ENCODE results near the gene NDUFS6. TPM values are rescaled to one million over a fixed set of nuclear protein-coding genes. Genes with fewer than 3 reads are reported as not detected.

Gene NDUFS6
- total and polyA plus RNA-seq, 2 of the 8 experiments (the other 6 are each of a cell fraction or from before 2014, with no cell fraction given): 72.7 to 191 TPM

GRCh38 chr5:1844708-1845436 is 43.7 kb downstream of the NDUFS6 start:
- H3K4me1 ChIP-seq (replicated peaks in 1 of 4; ENCODE audit: control insufficient read depth in 3 of 4, insufficient read depth in 4 of 4, low read length in 3 of 4): peaks cover 0 to 8% (median under 1%) of the 10 kb centered on the region in 4 experiments; a peak in 3 of 7 replicates
- no peak for FAIRE-seq
- no peak overlapping the region for H3K23ac ChIP-seq (ENCODE audit: insufficient read length)
- ChIA-PET POLR2A (ENCODE audit: partially characterized antibody) (no interaction called here), CTCF (ENCODE audit: partially characterized antibody) (no interaction called here)
- H4K5ac ChIP-seq (ENCODE audit: insufficient read length, low read depth, low read length): no peak overlapping the region
- no peak overlapping the region for H3K18ac ChIP-seq (ENCODE audit: extremely low read depth, low read length)
- H3K36me3 ChIP-seq (ENCODE audit: control insufficient read depth in 2 of 4, insufficient read depth in 4 of 4, low read length in 3 of 4): no peaks in the 10 kb centered on the region
- H3K9ac ChIP-seq (replicated peaks in 1 of 4; ENCODE audit: extremely low read depth in 1 of 4, low read depth in 3 of 4, low read length in 3 of 4): no peak overlapping the region
- H3K79me1 ChIP-seq (ENCODE audit: low read depth, low read length): no peaks in the 10 kb centered on the region
- H3K14ac ChIP-seq (ENCODE audit: insufficient read length): no peak overlapping the region
- no peak overlapping the region for H3K4me3 ChIP-seq (ENCODE audit: extremely low read depth in 1 of 4, insufficient read depth in 2 of 4, low read depth in 3 of 4, low read length in 4 of 4)
- no peak overlapping the region for H2BK20ac ChIP-seq (ENCODE audit: low read length)
- no peak overlapping the region for H4K8ac ChIP-seq (ENCODE audit: extremely low read depth, insufficient read depth, low read length)
- peaks cover 0 to 2% of the 10 kb centered on the region in 2 experiments for H4K20me1 ChIP-seq (replicated peaks in 1 of 2; ENCODE audit: control insufficient read depth in 1 of 2, insufficient read depth in 2 of 2, low read length in 2 of 2)
- H2BK15ac ChIP-seq (ENCODE audit: low read length): no peak overlapping the region
- H3K27me3 ChIP-seq (replicated peaks in 1 of 4; ENCODE audit: control insufficient read depth in 3 of 4, extremely low read depth in 1 of 4, insufficient read depth in 3 of 4, low read length in 3 of 4): peaks cover 0 to 23% (median 12%) of the 10 kb centered on the region in 4 experiments; a peak in 6 of 7 replicates
- DNase-seq (ENCODE audit: low read depth in 1 of 2, low spot score in 2 of 2): no peak
- WGBS, 2 experiments (ENCODE audit: extremely low coverage in 1 of 2, insufficient coverage in 1 of 2, insufficient read length in 1 of 2, insufficient replicate concordance in 2 of 2, low coverage in 1 of 2, low lambda C conversion rate in 2 of 2, missing lambda C conversion rate in 1 of 2): 91 to 100% methylated on average over 2 to 5 of the region's 5 CpGs
- H3K23me2 ChIP-seq (ENCODE audit: low read depth, low read length): no peaks in the 10 kb centered on the region; the same call in 1 of the 2 replicates
- no peak overlapping the region for H3K4ac ChIP-seq (replicated peaks; ENCODE audit: insufficient read length, low read depth, low read length)
- H2AK5ac ChIP-seq (ENCODE audit: low read depth, low read length): no peak overlapping the region
- no peaks in the 10 kb centered on the region for H3K79me2 ChIP-seq (ENCODE audit: control insufficient read depth in 1 of 2, insufficient read depth in 2 of 2, low read length in 2 of 2)
- no peak overlapping the region for H2BK120ac ChIP-seq (replicated peaks; ENCODE audit: low read depth, low read length)
- no peaks in the 10 kb centered on the region for H3K9me3 ChIP-seq (ENCODE audit: insufficient read depth in 2 of 2, low read depth in 1 of 2, low read length in 1 of 2)
- no peak overlapping the region for H2BK12ac ChIP-seq (ENCODE audit: low read depth, low read length)
- H4K91ac ChIP-seq (replicated peaks; ENCODE audit: insufficient read length, low read length): no peak overlapping the region
- H3K4me2 ChIP-seq (ENCODE audit: insufficient read depth in 1 of 2, low read depth in 2 of 2, low read length in 2 of 2): no peak overlapping the region
- H3K56ac ChIP-seq (replicated peaks; ENCODE audit: insufficient read length, low read depth, low read length): no peak overlapping the region
- H2BK5ac ChIP-seq (ENCODE audit: low read depth, low read length): no peak overlapping the region
- H3K27ac ChIP-seq (ENCODE audit: low read depth, low read length): no peak overlapping the region
- no peak overlapping the region for H2AFZ ChIP-seq (ENCODE audit: low read length)
- TF ChIP-seq SP1 (IDR thresholded peaks at IDR 0.05; ENCODE audit: low read depth, low read length) (no peak), ATF2 (IDR thresholded peaks at IDR 0.05; ENCODE audit: low read length) (no peak), EZH2 (IDR thresholded peaks at IDR 0.05; ENCODE audit: low read depth, low read length, severe bottlenecking) (no peak), NANOG (IDR thresholded peaks at IDR 0.05; ENCODE audit: insufficient read depth, low read depth, low read length, poor library complexity, severe bottlenecking) (no peak)
